Superior temporal gyrus (tissue), 1 donor: ENCODE data around the gene SSU72.

ENCODE experiments used
- DNase-seq: peaks from one replicate; pipeline ENCODE4 v3.0.0-alpha.2; 2016; ENCODE audit errors: extremely low spot score

Gene SSU72

DNA sequence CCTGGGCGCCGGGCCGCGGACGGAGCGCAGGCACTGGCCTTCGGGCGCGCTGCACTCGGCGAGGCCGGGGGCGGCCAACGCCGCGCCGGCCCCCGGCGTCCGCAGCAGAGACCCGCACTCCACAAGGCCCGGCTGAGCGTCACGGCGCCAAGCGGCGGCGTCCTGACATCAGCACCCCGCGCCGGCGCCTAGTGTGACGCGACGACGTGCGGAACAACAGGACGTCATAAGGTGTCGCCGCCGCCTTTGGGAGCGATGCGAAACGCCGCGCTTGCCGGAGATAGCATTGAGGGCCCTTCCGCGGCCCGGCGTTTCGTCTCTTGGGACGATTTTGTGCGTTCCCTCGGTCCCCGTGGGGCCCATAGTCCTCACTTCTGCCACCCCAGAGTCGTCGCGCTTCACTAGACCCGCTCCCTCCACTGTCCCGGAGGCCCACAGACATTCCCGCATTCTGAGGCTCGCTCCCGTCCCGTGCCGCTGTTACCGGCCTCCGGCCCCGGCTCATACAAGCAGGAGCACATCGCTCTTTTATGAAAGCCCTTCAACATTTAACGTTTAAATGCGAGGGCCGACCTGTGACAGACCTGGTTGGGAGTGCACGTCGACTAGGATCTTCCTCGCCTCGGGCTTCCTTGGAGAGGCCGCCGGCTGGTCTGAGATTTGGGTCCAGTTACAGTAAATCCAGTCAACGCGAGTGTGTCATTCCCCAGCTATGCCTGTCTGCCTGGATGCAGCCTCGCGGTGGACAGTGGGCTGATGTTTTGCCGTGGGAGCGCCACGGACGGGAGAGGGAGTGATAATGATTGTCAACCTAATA, at the start of gene SSU72:
SSU72 (minus strand) TSS at position 143 of the 817 bp plus-strand sequence. CDS start 306 bp downstream, outside the sequence.
- peak; percentile 92 for DNase-seq

DNA sequence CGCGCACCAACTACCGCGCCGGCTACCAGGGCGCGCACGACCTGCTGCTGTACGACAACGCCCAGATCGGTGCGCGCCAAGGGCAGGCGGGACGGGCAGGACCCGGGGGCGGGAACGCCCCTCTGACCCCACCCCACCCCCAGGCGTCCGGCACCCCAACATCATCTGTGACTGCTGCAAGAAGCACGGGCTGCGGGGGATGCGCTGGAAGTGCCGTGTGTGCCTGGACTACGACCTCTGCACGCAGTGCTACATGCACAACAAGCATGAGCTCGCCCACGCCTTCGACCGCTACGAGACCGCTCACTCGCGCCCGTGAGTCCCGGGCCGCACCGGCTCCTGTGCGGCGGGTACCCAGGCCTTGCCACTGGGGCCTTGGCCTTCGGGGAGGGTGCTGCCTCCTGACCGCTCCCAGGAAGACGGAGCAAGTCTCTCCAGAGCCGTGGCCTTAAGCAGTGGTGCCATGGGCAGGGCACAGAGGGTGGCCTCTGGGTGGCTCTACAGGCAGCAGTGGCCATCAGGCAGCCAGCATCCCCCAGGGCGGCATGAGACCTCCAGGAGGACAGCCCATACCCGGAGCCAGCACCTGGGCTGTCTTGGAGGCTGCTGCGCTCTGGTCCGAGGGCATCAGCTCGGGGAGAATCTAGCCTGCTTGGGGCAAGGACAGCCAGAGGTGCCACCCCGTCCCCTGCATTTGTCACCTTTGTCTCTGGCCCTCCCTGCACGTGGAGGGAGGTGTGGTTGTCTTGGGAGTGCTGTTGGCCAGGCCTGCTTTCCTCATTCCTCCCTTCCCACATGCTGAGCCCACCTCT, 49.2 kb upstream of the SSU72 start:
- no peak for DNase-seq

DNA sequence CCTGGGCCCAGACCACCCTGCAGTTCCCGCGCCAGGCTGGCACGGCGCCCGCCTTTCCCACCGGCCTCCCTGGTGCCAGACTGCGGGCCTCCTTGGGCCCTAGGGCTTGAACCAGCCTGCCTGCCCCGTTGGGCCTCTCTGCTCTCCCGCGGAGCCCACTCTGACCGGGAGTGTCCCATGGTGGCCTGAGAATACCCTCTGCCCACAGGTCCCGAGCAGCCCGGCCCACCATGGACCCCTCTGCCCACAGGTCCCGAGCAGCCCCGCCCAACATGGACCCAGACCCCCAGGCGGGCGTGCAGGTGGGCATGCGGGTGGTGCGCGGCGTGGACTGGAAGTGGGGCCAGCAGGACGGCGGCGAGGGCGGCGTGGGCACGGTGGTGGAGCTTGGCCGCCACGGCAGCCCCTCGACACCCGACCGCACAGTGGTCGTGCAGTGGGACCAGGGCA, 48.5 kb upstream of the SSU72 start:
- no peak for DNase-seq

DNA sequence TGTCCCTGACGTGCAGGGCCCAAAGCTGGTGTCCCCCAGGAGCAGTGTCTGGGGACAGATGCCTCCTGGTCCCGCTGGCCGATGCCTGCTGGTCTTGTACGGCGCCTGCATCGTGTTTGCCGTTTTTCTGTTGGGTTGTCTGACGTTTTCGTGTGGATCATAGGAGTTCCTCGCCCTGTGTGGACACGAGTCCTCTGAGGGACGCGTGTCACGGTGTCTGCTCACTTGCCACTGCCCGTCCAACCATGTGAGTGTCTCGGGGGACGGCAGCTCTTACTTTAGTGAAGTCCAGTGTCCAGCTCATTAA, 48.1 kb upstream of the SSU72 start:
- DNase-seq: no peak

DNA sequence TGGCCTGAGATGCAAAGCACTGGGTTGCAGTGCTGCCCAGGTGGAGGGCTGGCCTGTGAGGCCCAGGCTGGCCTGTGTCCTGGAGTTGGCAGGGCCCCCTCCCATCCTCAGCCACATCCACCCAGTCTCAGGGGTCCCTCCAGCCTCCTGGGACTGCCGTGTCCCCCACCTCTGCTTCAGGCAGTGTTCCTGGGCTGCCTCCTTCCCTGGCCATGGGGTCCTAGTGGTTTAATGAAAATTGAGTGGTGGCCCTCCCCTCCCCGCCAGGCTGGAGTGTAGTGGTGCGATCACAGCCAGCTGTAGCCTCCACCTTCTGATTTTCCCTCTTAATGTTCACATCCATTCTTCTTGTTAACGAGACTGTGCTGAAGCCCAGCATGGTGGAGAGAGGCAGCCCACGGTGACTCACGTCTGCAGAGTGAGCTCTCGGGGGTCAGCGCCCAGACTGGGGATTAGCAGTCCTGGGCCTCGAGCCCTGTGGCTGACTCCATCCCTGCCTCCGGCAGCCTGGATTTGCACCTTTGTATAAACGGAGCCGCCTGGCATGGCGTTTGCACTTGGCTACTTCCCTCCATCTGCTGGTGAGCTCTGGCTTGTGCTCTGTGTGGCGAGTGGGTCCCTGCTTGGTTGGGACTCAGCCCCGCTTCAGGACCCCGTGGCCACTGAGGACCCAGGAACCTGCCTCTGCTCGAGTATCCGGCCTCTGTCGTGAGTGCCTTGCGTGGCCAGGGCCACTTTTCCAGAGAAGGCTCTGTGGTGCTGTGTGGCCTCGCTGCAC, 47.5 kb upstream of the SSU72 start:
- DNase-seq: no peak

DNA sequence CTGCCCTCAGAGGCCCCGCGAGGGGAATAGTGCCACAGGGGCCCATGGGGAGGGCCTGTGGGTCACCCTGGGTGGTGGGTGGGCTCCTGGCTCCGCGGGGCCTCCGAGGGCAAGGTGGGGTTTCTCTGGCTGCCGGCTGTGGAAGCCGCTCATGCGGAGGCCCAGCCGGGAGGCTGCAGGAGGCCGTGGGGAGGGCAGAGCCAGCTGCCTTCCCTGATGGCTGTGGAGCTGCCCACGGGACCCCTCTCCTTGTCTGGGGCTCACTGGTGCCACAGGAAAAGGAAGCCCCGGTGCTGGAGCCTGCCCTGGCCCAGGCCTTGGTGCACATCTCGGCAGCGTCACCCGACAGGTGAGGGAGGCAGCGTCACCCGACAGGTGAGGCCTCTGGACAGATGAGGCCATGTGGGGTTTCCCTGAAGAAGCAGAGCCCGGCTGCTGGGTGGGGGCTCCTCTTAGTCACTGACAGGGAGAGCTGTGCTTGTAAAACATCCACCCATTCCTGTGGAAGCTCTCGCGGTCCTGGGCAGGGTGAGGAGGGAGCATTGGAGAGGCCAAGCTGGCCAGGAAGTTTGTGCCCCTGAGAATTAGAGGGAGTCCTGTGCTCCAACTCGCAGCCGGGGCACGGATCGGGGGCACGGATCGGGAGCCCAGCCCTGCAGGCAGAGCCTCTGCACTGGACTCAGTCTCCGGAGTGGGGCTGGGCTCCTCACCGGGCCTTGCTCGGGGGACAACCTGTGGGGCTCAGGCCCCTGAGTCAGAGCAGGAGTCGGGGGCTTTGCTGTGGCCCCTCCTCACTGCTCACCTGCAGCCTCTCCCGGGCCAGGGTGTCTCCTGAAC, 46.7 kb upstream of the SSU72 start:
- no peak for DNase-seq

DNA sequence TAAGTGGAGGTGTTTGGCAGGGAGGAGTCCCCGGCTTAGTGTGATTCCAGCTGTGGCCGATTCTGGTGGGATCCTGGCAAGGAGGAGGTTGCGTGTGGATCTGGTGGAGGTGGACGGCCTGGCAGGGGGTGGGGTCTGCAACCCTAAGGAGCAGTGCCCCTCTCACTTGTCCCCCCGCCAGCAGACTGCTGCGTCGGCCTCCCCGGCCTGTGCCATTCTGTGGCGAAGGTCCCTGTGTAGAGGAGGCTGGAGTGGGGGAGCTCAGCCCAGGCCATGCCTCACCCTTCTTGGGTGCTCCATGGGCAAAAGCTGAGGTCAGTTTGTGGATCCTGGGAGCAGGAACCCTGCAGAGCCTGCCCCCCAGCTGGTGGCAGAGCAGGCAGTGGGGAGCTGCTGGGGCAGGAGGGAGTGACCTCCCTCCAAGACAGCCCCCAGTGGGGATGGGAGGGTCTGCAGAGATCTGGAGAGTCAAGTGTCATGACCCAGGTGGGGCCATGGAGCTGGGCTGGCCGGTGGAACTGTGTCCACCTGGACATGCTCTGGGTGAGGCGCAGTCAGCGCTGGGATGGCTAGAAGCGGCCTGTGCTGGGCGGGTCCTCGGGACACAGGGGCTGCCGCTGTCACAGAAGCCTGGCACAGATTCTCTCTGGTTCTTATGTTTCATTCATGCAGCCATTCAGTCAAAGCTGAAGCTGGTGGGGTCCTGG, 45.9 kb upstream of the SSU72 start:
- no peak for DNase-seq

DNA sequence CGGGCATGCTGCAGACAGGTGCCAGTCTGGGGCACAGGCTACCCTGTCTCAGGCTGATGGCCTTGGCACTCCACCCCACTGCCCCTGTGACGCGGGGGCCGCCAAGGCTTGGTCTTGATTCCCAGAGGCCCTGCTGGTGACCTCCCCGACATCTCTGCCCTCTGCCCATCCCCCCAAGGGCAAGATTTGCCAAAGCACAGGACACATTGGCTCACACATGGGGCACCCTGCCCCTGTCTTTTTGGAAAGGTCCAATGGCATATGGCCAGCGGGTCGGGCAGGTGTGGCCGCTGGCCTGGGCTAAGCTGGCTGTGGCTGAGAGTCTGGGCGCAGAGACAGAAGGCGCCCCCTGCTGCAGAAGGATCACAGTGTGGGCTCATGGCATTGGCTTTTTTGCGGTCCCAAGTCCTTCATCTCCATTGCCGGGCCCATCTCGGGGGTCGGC, 45.3 kb upstream of the SSU72 start:
- no peak for DNase-seq

DNA sequence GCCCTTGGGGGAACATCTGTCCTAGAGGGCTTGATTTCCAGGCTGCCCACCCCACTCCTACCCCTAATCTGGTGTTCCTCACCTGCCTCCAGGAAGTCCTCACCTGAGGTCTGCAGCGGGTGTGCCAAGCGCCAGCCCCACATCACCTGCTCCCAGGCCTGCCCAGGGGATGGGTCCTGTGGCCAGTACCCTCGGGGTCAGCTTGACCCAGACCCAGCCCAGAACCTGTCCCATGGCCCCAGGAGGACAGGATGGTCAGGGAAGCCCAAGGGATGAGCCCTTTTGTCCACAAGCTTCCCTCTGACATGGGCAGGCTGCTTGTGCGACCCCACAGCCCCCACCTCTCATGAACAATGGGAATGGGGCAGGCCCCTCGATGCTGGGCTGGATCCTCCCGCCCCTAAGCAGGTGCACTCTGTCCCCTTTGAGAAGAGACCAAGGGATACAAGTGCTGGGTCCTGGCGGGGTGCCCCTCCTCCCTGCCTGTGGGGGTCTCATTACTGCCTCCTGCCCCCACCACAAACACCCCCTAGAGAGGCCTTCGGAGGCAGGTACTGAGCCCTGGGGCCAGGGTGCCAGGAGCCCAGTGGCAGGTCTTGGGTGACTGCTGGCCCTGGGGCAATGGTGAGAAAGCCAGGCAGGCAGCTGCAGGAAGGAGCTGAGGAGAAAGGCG, 43.9 kb upstream of the SSU72 start:
- no peak for DNase-seq

DNA sequence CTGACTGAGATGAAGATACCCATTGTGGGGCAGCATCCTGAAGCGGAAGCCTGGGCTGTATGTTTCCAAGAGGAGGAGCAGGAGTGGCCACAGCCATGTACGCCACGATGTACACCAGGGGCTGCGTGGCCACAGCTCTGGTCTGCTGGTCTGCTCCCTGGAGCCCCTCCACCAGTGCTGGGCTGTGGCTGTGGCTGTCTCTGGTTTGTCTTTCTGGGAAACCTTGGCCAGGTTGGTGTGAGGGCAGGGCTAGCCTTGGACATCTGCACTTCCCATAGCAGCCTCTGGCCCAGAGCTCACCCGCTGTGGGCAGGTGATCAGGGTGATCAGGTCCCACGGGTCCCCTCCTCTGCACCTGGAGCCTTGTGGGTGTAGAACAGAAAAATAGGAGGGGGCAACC, 43.3 kb upstream of the SSU72 start:
- DNase-seq: no peak

DNA sequence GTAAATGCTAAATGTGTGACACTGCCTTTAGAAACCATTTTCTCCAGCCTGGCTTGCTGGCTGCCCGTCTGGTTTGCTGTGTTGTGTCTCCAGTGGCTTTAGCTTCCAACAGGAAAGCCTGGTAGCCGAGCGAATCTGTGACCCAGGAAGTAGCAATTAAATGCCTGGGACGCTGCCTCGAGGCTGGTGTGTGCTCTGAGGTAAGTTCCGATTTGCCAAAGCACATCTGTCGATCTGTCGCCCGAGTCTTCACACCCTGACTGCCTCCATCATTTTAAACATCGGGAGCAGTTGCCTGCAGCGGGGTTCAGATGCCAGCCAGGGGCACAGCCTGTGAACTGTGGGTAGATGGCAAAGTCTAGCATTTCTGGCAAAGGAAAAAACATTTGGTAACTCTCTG, 42.9 kb upstream of the SSU72 start:
- DNase-seq: no peak

DNA sequence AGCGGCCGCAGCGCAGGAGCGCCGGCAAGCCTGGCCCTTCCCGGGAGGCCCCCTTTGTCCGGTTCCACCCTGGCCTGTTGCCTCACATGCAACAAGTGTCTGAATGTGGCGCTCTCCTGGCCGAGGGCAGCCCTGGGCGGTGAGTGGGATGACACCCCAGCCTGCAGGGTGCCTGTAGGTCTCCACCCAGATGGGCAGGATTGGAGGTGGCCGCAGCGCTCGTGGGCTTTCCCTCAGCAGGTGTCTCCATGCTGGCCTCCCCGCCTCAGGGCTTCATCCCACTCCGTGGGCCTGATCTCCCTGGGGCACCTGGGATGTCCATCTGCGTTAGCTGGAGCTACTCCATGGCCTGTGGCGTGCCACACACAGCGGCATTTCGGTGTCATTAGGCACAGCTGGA, 42.2 kb upstream of the SSU72 start:
- DNase-seq: no peak

DNA sequence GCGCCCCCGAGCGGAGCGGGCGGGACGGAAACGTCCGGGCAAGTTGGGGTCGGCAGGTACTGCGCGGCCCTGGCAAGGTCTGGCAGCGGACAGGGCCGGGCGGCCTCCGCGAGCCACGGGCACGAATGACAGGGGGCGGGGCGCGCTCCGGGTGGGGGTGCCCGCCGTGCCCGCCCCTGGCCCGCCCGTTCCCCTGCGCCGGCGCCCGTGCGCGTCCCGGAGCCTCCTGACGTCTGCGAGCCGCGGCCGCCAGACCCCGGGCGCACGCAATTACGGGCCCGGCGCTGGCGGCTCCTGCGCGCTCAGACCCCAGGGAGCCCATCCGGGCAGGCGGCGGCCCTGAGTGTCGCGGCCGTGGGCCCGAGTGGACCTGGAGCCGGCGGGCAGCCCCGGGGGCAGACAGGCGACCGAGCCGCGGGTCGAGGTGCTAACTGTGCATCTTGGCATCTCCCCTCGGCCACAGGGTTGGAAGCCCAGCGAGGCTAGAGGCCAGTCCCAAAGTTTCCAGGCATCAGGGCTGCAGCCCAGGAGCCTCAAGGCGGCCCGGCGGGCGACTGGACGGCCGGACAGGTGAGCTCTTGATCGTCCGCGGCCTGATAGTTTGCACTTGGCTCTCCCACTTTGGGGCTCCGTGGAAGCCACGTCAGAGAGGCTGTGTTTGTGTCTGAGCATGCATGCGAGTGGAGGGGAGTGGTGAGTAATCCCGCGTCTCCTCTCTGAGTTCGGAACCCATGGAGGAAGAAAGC, 41.6 kb upstream of the SSU72 start:
- no peak for DNase-seq

DNA sequence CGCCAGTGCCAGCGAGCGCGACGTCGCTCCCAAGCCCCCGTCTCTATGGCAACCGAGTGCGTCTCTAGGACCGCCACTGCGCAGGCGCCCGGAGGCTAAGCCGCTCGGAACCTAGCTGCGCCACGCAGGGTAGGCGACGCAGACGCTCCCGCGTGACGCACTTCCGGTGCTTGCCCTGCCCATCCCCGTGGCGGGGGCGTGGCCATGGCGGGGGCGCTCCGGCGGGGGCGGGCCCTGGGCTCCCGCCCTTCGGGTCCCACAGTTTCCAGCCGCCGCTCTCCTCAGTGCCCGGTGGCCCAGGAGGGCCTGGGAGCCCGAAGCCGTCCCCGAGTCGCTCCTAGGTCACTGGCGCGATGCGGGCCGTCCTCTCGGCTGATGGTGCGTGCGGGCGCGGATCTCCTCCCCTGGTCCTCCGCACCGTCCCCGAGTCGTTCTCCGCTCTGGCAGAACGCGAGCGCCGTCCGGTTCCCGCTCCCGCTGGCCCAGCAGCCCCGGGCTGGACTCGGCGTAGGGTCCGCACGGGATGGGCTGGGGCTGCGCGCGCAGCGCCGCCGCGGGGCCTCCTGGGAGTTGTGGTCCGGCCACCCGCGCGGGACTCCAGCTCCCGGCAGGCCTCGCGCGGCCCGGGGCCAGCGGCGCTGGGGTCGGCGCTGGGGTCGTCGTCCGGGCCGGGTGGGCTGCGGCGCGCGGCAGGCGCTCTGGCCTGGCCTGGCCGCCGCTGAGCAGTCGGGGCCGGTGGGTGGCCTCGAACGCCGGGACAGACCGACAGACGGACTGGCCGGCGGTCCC, 40.8 kb upstream of the SSU72 start, which contains the start of gene MIB2:
MIB2 (plus strand) TSS at position 245 of the 789 bp plus-strand sequence. CDS start 7,953 bp downstream, outside the sequence.
- DNase-seq: peak; percentile 98

DNA sequence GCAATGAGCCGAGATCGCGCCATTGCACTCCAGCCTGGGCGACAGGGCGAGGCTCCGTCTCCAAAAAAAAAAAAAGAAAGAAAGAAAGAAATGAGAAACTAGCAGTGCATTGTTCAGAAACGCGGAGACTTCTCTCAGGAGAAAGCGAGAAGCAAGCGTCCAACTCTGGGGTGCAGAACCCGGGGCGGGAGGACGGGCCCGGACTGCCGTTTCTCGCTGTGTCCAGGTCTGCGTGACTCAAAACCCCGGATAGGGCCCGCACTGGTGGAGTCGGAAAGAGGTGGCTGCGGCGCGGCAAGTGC, 40.2 kb upstream of the SSU72 start:
- no peak for DNase-seq

DNA sequence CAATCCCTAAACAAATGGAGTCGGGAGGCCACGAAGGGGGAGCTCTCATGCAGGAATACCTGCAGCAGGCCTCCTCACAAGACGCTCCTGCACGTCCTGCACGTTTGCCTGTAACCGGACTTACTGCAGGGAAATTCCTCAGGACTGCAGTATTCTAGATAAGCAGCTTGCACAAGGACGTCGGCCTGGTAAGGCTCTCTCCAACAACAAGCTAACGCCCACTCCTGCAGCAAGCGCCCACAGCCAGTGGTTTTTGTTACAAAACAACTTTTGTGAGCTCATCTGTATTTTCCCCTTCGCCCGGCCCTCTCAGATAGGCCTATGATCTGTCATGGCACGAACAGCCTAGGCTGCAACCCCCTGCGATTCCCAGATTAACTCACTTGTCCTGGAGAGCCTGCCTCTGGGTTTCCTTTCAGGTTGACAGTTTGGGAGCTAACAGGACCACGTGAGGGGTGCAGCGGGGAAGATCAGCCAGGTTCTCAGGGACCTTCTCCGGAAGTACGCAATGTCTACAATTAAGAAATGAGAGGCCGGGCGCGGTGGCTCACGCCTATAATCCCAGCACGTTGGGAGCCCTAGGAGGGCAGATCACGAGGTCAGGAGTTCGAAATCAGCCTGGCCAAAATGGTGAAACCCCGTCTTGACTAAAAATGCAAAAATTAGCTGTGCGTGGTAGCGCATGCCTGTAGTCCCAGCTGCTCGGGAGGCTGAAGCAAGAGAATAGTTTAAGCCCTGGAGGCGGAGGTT, 39.7 kb upstream of the SSU72 start:
- peak; percentile 38 for DNase-seq

DNA sequence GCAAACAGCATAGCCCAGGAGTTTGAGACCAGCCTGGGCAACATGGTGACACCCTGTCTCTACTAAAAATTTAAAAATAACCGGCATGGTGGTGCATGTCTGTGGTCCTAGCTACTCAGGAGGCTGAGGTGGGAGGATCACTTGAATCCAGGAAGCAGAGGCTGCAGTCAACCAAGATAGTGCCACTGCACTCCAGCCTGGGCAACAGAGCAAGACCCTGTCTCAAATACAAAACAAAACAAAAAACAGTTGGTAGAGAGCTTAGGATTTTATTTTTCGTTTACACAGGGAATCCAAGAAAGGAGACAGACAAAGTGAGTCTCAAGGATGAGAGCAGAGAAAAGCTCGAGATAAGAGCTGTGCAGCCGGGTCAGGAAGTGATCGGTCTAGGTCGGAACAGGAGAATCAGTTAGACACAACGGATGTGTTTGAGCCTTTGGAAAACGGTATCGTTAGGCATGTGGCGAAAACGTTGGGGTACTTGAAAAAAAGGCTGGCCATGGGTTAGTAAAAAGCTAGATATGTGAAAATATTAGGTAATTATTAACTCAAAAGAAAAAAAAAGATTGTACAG, 38.9 kb upstream of the SSU72 start:
- no peak for DNase-seq

DNA sequence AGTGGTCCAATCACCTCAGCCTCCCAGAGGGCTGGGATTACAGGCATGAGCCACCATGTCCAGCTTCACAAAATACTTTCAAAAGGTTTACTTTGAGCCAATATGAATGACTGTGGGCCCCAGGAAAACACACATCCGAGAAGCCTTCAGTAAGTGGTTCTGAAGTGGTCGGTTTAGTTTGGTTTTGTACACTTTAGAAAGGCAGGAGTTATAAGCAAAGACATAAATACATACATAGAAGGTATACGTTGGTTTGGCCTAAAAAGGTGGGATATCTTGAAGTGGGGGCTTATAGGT, 37.4 kb upstream of the SSU72 start:
- no peak for DNase-seq
